K562 (cell line): ENCODE data around the gene ZNF474. TPM values are rescaled to one million over a fixed set of nuclear protein-coding genes. Genes with fewer than 3 reads are reported as not detected.

Experiments
- ARID3A ChIP-seq: IDR thresholded peaks from 2 replicates; pipeline ENCODE4 v1.6.1; 2012; ENCODE audit warnings: low read depth, low read length, improper control_type of control experiment, borderline replicate concordance
- BCL6 ChIP-seq: fragments of 250-450 bp; sonication (Bioruptor Pico); IDR thresholded peaks from 2 replicates; pipeline ENCODE4 v1.4.0; 2020
- BHLHE40 ChIP-seq: IDR thresholded peaks from 2 replicates; pipeline ENCODE4 v1.6.1; 2011; ENCODE audit warnings: low read length, improper control_type of control experiment
- C11orf30 ChIP-seq: fragments of 450-650 bp; IDR thresholded peaks from 2 replicates; pipeline ENCODE4 v1.6.1; 2016; ENCODE audit warnings: low read depth, mild to moderate bottlenecking
- CEBPG ChIP-seq, 3 experiments: fragments of 200-800 bp in 1 of 3; sonication (Bioruptor generic) in 1 of 3; sonication (generic) in 1 of 3; formaldehyde crosslinking in 1 of 3; IDR thresholded peaks in 2 of 3; conservative IDR thresholded peaks in 1 of 3; 2 replicates each; pipeline versions ENCODE4 v1.6.1 to v1.8.0; 2016 to 2022; ENCODE audit warnings: missing compliant biosample characterization in 2 of 3, missing genetic modification characterization in 2 of 3, mild to moderate bottlenecking in 1 of 3, missing genetic modification reagents in 1 of 3
- CREBBP ChIP-seq: IDR thresholded peaks from one replicate; pipeline ENCODE4 v1.6.1; 2012; ENCODE audit warnings: low read depth, mild to moderate bottlenecking, control low read depth, inconsistent platforms, low read length
- DPF2 ChIP-seq: fragments of 450-650 bp; IDR thresholded peaks from 2 replicates; pipeline ENCODE4 v1.6.1; 2016
- EP300 ChIP-seq: IDR thresholded peaks from 2 replicates; pipeline ENCODE4 v1.6.1; 2012; ENCODE audit warnings: low read length, improper control_type of control experiment
- EP400 ChIP-seq: fragments of 450-650 bp; IDR thresholded peaks from 2 replicates; pipeline ENCODE4 v1.6.1; 2017; ENCODE audit warnings: antibody characterized with exemption, mild to moderate bottlenecking, moderate library complexity
- FOXJ2 ChIP-seq: fragments of 200-800 bp; sonication (Bioruptor generic); IDR thresholded peaks from 2 replicates; pipeline ENCODE4 v1.6.1; 2016; ENCODE audit warnings: missing genetic modification characterization, missing compliant biosample characterization
- FOXM1 ChIP-seq, 2 experiments: fragments of 450-650 bp in 1 of 2; sonication (generic) in 1 of 2; formaldehyde crosslinking in 1 of 2; IDR thresholded peaks; 2 replicates each; pipeline versions ENCODE4 v1.6.1 to v1.9.0; 2017 to 2022; ENCODE audit warnings: low read depth in 2 of 2, mild to moderate bottlenecking in 2 of 2, missing genetic modification reagents in 1 of 2, moderate library complexity in 1 of 2
- HIVEP1 ChIP-seq: fragments of 250-450 bp; sonication (Bioruptor Pico); IDR thresholded peaks from 2 replicates; pipeline ENCODE4 v1.4.0; 2020; ENCODE audit warnings: mild to moderate bottlenecking
- KDM4B ChIP-seq, 2 experiments: fragments of 450-650 bp in 1 of 2; sonication (generic) in 1 of 2; IDR thresholded peaks; 2 replicates each; pipeline ENCODE4 v1.6.1; 2016 to 2017; ENCODE audit warnings: borderline replicate concordance in 2 of 2, antibody characterized with exemption in 1 of 2, low read depth in 1 of 2, mild to moderate bottlenecking in 1 of 2
- MYC ChIP-seq, 2 experiments: fragments of 250-450 bp in 1 of 2; sonication (Bioruptor Pico) in 1 of 2; IDR thresholded peaks; 2 replicates each; pipeline versions ENCODE4 v1.5.1 to v1.6.1; 2012 to 2021; ENCODE audit warnings: low read depth in 2 of 2, borderline replicate concordance in 1 of 2, improper control_type of control experiment in 1 of 2, low read length in 1 of 2, mild to moderate bottlenecking in 1 of 2, moderate library complexity in 1 of 2
- MYNN ChIP-seq, 2 experiments: sonication (generic); formaldehyde crosslinking in 1 of 2; IDR thresholded peaks; 2 replicates each; pipeline versions ENCODE4 v1.5.0 to v1.6.1; 2016 to 2020; ENCODE audit warnings: antibody characterized with exemption in 1 of 2, missing genetic modification reagents in 1 of 2
- NBN ChIP-seq: fragments of 450-650 bp; IDR thresholded peaks from 2 replicates; pipeline ENCODE4 v1.6.1; 2016; ENCODE audit warnings: low read depth, mild to moderate bottlenecking
- NFYB ChIP-seq: IDR thresholded peaks from 2 replicates; pipeline ENCODE4 v1.6.1; 2011; ENCODE audit warnings: mild to moderate bottlenecking, moderate library complexity; ENCODE audit not compliant: insufficient read length; ENCODE audit errors: extremely low read depth
- NRF1 ChIP-seq, 2 experiments: fragments of 450-650 bp; IDR thresholded peaks in 1 of 2; conservative IDR thresholded peaks in 1 of 2; 2 replicates each; pipeline ENCODE4 v1.6.1; 2014; ENCODE audit warnings: mild to moderate bottlenecking in 2 of 2
- STAT6 ChIP-seq: sonication (generic); formaldehyde crosslinking; IDR thresholded peaks from 2 replicates; pipeline ENCODE4 v1.8.1; 2023; ENCODE audit warnings: mild to moderate bottlenecking, missing genetic modification reagents
- TGIF2 ChIP-seq: sonication (generic); formaldehyde crosslinking; IDR thresholded peaks from 2 replicates; pipeline ENCODE4 v1.8.1; 2022; ENCODE audit warnings: mild to moderate bottlenecking, missing genetic modification reagents, moderate library complexity
- ZNF507 ChIP-seq: conservative IDR thresholded peaks from 2 replicates; pipeline ENCODE4 v1.6.1; 2017; ENCODE audit warnings: missing genetic modification characterization, missing compliant biosample characterization
- ZNF764 ChIP-seq: fragments of 250-450 bp; sonication (Bioruptor Pico); IDR thresholded peaks from 2 replicates; pipeline ENCODE4 v1.4.0; 2020; ENCODE audit warnings: low read depth, mild to moderate bottlenecking, moderate library complexity
- polyA plus RNA-seq, 8 experiments: library from polyadenylated mRNA; depleted of rRNA in 4 of 8; stranded (reverse) in 5 of 8; unstranded in 3 of 8; fragments of >200 nt; fragmentation: Nextera tagmentation in 2 of 8; fragmentation: Illumina TruSeq in 1 of 8; extraction: Ambion mirVana in 2 of 8; extraction: Trizol in 1 of 8; gene quantifications; 2 replicates each; pipeline versions ENCODE4 v1.2.1 to v1.2.3, GENCODE V29; 2011 to 2014; ENCODE audit warnings: inconsistent platforms in 1 of 8, missing spikeins in 1 of 8
- total RNA-seq, 7 experiments: library from RNA; depleted of rRNA in 6 of 7; stranded (reverse); fragments of >200 nt in 6 of 7; fragmentation: Illumina TruSeq in 2 of 7; extraction: Trizol in 2 of 7; gene quantifications; 2 replicates each; pipeline versions ENCODE4 v1.2.1 to v1.2.3, GENCODE V29; 2011 to 2021; ENCODE audit warnings: low replicate concordance in 1 of 7
- TF ChIP-seq, protein P1 (sequence below): IDR thresholded peaks from 2 replicates; pipeline ENCODE4 v1.6.1; 2011; ENCODE audit not compliant: insufficient read length; ENCODE audit errors: extremely low read depth

The ZNF474 gene
- total and polyA plus RNA-seq, 9 of the 15 experiments (the other 6 are each of a cell fraction or from before 2014, with no cell fraction given) = 0.16 to 0.62 (median 0.39) TPM

DNA sequence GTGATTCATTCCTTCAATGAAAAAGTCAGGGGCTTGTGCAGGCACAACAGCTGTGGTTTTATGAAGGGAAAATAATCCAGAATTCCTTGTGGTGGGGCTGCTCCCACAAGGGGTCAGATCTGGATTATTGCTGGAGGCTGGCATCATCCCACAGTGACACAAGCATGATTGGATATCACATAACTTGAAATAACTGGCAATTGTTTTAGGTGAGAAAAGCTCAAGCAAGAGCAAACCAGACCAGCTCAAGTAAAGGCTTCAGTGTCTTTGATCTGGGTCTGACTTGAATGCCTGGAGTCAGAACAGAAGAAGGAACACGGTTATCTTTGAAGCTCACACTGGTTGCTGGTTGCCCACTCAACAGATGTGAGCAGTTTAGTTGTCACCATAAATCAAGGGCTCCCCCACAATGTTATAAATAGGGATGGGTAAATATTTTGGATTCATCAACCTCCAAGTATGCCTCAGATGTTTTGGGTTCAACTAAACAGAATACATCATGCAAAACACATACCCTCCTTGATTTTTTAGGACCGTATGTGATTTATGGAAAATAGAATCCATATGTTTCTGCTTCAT, 3.1 kb upstream of the ZNF474 start (continued):
- TF ChIP-seq KDM4B (IDR thresholded peaks at IDR 0.05; ENCODE audit: borderline replicate concordance in 2 of 2, low read depth in 1 of 2) (no peak), EP400 (no peak), FOXM1 (IDR thresholded peaks at IDR 0.05; ENCODE audit: low read depth) (peak; percentile 87), FOXM1 (CRISPR knock-in tag; IDR thresholded peaks at IDR 0.05; ENCODE audit: low read depth) (no peak), ZNF507 (no peak), HIVEP1 (no peak), NBN (peak; percentile 75; the same call in 1 of the 2 replicates), CEBPG (CRISPR knock-in tag; IDR thresholded peaks at IDR 0.05) (0 out of 2 replicates have a peak, but pooled peaks have one; percentile 43), CEBPG (tag; conservative IDR thresholded peaks at IDR 0.05 in 1 of 2, IDR thresholded peaks at IDR 0.05 in 1 of 2) (no peak; a peak in 1 of 4 replicates), STAT6 (0 out of 2 replicates have a peak, but pooled peaks have one; percentile 20), ZNF764 (no peak), BHLHE40 (no peak), ARID3A (peak; percentile 77; the same call in 1 of the 2 replicates), BCL6 (CRISPR knock-in tag) (no peak), MYNN (IDR thresholded peaks at IDR 0.05) (peak; percentile 62), MYNN (CRISPR knock-in tag; IDR thresholded peaks at IDR 0.05) (no peak), TGIF2 (CRISPR knock-in tag) (no peak), DPF2 (peak; percentile 96), FOXJ2 (no peak), NRF1 (conservative IDR thresholded peaks at IDR 0.05 in 1 of 2, IDR thresholded peaks at IDR 0.05 in 1 of 2) (no peak), EP300 (peak; percentile 91), C11orf30 (no peak), CREBBP (no peak), NFYB (no peak), MYC (IDR thresholded peaks at IDR 0.05; ENCODE audit: low read depth, low read length) (0 out of 2 replicates have a peak, but pooled peaks have one; percentile 22), MYC (CRISPR knock-in tag; IDR thresholded peaks at IDR 0.05; ENCODE audit: borderline replicate concordance, low read depth) (no peak)
- TF ChIP-seq, protein P1, sequence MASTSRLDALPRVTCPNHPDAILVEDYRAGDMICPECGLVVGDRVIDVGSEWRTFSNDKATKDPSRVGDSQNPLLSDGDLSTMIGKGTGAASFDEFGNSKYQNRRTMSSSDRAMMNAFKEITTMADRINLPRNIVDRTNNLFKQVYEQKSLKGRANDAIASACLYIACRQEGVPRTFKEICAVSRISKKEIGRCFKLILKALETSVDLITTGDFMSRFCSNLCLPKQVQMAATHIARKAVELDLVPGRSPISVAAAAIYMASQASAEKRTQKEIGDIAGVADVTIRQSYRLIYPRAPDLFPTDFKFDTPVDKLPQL = no peak
